Retinal pigment epithelial cell (primary cell): ENCODE measurements around the gene CFAP299.

Source experiments
- DNase-seq: peaks from one replicate; pipeline ENCODE4 v3.0.0-alpha.2; 2010; ENCODE audit warnings: low read depth
- H3K4me3 ChIP-seq: 2 replicates; pipeline ENCODE4 v1.5.1; 2011; ENCODE audit warnings: mild to moderate bottlenecking, low read length, control low read depth, moderate library complexity
- CTCF ChIP-seq: conservative IDR thresholded peaks from 2 replicates; pipeline ENCODE4 v1.5.1; 2011; ENCODE audit warnings: low read depth, low read length, control low read depth, inconsistent platforms

CFAP299 gene

GRCh38 chr4:80948995-80949394 is 613.5 kb downstream of the CFAP299 start:
- no peak overlapping the region for H3K4me3 ChIP-seq
- no peak for DNase-seq
- no peak for TF ChIP-seq CTCF

- no peak for DNase-seq
- H3K4me3 ChIP-seq: no peak overlapping the region
- TF ChIP-seq CTCF: no peak
These were observed 620.9 kb downstream of the CFAP299 start for GRCh38 chr4:80956421-80956820.

- TF ChIP-seq CTCF: no peak
- no peak overlapping the region for H3K4me3 ChIP-seq
- peak; percentile 97 for DNase-seq
These were observed 627.5 kb downstream of the CFAP299 start for GRCh38 chr4:80963051-80963450.

- DNase-seq: no peak
- no peak for TF ChIP-seq CTCF
- no peak overlapping the region for H3K4me3 ChIP-seq
These were observed 631.8 kb downstream of the CFAP299 start for GRCh38 chr4:80967346-80967745.

GRCh38 chr4:80980239-80980638 is 644.7 kb downstream of the CFAP299 start:
- DNase-seq: no peak
- no peak for TF ChIP-seq CTCF
- H3K4me3 ChIP-seq: no peak overlapping the region

GRCh38 chr4:80986011-80986410 is 650.5 kb downstream of the CFAP299 start:
- H3K4me3 ChIP-seq: no peak overlapping the region
- no peak for TF ChIP-seq CTCF
- peak; percentile 52 for DNase-seq

GRCh38 chr4:80989921-80990544 is 654.5 kb downstream of the CFAP299 start:
- H3K4me3 ChIP-seq: no peak overlapping the region
- peak; percentile 70 for TF ChIP-seq CTCF
- peak; percentile 37 for DNase-seq
